ENCODE results near the gene SLC41A3.
"Not testable (repeated sequence)": the region's sequence is repeated elsewhere in the genome, so short reads cannot be mapped to it uniquely, and the experiment has no call there.

The SLC41A3 gene

GRCh38 chr3:125957674-125958510, 126.0 kb downstream of the SLC41A3 start:
- no peak for DNase-seq (ENCODE audit: low read depth)

- not testable (repeated sequence) for DNase-seq (ENCODE audit: low read depth)
These were observed 126.9 kb downstream of the SLC41A3 start for GRCh38 chr3:125957020-125957419.
